NCI-H2171 (cell line): ENCODE data around the gene STOML1.
"Not testable (repeated sequence)": the region's sequence is repeated elsewhere in the genome, so short reads cannot be mapped to it uniquely, and the experiment has no call there.

Experiments
- DNase-seq: peaks from one replicate; lab custom pipeline; 2025; lab: John Stamatoyannopoulos, UW

The STOML1 gene

DNA sequence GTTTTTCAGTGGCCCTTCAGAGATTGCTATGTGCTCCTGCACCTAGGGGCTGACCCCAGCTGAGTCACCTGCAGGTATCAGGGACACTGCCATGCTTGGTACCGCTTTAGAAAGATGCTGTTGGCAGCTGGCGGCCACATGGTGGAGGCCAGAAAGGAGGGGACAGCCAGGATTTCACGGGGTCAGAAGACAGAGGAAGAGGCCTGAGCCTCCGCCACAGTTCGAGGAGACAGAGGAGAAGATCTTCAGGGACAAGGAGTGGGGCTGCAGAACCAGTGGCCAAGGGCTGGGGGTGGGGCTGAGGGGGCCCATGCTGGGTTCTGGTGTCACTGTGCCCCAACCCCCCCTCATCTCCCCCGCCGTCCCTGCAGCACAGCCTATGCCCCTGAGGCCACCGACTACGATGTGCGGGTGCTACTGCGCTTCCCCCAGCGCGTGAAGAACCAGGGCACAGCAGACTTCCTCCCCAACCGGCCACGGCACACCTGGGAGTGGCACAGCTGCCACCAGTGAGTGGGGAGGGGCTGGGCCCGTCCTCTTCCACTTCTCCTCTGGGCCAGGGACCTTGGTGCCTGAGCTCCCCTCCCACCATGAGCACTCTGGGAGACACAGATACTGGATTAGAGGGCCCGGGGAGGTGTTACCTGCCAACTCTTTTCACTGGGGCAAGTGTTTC lies 45.9 kb downstream of the STOML1 start:
- DNase-seq, result no peak

DNA sequence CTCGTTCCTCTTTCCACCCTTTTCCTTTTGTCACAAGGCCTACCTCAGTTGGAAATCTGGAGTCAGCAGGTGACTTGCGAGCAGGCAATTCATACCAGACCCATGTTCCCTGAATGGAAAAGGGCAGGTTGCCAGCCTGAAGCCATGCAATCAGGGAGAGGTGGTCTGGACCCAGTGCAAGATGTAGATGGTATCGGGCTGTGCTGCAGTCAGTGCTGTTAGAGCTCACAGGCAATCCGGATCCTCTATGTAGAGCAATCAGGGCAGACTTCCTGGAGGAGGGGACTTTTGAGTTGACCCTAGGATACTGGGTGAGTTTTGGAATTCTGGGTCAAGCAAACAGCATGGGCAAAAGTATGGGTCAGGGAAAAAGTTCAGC lies 47.0 kb downstream of the STOML1 start:
- DNase-seq, result no peak

DNA sequence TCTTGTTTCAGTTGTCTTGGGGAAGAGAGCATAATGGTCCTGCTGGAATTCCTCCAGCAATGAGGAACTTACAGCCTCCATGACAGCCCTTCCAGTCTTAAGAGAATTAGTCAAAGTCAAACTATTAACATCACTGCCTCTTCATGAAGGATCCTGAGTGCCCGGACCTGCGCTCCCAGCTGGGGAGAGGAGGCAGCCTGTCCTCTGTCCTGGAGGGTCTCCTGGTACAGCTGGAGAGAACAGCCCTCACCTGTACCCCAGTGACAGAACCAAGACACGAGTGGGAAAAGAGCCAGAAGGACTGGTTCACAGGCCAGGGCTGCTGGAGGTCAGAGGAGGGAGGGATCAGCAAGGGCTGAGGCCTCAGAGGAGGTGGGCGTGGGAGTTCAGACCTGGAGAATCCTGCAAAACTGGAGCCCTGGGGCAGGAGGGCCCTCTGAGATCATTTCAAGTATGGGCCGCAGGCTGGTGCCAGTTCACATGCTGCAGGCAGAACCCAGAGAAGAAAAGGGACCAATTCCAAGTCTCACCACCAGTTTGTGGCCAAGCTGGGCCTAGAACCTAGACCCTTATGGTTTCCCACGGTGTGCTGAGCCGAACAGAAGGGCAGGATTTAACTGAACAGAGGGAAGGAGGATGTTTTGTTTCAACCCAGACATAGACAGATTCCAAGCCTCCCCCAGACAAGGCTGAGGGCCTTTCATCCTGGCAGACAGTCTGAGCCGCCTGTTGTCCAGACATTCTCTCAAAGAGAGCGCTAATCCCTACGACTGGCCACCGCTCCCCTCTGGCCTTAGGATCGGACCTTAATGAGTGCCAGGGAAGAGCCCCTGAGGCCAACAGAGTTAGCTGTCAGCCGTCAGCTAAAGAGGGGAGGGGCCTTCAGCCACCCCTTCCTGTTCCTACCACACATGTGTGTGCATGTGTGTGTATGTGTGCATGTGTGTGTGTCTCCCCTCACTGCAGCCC lies 47.6 kb downstream of the STOML1 start:
- DNase-seq, result no peak

DNA sequence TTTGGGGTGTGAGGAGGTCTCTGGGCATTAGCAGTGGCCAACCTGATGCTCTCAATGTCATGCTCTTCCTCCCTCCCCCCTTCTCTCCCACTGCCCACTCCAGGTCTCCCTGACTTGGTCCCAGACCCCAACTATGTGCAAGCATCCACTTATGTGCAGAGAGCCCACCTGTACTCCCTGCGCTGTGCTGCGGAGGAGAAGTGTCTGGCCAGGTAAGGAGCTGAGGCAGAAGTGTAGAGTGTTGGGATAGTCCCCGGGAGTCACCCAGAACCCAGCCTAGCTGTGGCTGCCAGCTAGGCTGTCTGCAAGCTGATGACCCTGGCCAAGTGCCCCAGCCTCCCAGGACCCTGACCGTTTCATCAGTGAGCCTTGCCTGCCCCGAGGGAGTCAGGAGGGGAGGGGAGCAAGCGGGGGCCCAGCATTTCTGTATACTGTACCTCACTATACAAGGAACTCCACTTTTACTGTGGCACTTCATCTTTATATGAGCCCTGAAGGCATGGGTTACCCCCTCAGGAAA lies 49.3 kb downstream of the STOML1 start:
- no peak for DNase-seq

DNA sequence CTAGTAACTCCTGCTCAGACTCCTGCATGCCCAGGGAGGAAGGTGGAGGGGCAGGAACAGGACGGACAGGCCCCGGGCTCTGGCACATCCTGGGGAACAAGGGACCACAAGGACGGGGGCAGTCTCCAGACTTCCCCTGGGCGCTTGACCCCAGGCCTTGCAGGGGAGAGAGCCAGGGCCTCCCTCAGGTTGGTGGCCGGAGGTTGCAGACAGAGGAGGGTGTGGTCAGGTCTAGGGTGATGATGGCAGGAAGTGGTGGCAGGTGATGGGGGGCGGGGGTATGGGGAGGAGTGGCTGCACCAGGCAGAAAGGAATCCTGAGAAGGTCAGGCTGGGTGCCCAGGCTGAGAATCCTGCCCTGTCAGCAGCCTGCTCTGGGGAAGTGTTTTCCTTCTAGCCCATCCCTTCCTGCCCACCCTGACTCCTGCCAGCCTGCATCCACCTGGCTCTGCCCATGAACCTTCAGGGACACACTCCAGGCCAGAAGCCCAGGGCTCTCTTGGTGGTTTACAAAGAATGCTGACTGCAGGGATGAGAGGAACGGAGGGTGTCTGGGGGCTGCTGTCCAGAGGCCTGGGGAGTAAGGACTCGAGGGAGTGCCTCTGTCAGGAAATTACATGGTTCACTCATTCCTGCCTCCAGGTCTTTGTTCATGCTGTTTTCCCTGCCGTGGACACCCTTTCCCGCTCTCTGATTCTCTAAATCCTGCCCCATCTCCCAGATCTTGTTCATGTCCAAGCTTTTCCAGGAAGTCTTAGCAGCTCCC lies 50.0 kb downstream of the STOML1 start:
- no peak for DNase-seq

DNA sequence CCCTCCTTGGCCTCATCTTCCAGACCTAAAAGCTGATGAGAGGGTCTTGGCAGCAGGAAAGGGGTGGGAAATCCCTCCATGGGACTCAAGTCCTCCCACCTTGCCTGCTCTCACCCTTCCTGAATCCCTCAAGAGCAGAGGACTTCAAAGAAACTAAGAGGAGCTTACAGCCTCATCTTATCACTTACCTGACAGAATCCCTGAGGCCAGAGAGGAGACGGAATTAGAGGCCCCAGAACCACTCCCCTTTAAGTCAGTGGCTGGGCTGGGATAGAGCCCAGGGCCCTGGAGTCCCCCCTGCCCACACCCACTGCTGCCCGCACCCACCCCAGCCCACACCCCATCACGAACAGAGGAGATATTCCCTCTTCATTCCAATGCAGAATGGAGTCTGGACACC lies 50.6 kb downstream of the STOML1 start:
- no peak for DNase-seq

DNA sequence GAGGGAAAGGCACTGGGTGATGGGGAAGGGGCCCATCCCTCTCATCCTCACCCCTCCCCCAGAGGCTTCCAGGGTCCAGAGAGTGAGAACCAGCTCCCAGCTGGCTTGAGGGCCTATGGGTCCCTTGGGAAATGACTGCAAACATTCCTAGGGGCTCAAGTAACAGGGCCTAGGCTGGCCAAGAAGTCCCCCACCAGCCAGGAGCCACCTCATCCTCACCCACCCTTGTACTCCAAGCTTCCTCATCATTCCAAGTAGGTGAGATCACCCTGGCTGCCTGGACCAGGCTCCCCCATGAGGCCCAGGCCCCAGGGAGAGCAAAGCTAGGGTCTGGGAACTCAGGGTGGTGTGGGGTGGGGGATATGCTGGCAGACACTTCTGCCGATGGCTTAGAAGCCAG lies 51.1 kb downstream of the STOML1 start:
- no peak for DNase-seq

DNA sequence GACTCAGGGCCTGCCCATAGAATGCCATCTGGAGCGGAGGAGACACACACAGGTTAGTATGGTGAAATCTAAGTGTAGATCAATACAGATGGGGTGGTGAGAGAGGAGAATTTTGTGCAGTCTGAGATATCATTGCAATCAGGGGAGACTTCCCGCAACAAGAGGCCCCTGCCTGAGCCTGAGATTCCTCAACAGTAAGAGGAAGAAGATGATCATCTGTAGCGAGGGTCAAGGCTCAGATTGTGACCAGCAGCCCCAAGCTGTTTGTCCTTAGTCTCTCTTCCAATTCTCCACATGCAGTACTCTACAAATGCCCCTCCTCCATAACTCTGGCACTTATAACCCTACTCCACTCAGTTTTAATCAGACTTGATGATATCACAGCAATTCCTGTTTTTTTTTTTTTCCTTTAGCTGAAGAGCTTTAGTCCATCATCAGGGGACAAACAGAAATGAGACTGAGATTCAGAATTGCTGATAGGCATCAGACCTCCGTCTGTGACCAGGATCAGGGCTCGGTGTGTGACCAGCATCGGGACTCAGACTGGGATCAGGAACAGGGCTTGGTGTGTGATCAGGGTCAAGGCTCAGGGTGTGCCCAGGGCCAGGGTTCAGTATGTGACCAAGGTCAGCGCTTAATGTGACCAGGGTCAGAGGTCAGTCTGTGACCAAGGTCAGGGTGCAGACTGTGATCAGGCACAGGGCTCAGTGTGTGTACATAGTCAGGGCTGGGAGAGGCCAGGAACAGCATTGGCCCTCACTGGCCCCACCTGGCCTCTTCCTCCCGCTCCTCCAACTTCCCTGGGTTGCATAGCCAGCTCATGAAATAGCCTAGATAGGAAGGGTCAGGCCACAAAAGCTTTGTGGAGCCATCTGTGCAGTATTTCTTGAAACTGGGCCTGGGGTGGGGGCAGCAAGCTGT lies 51.8 kb downstream of the STOML1 start:
- no peak for DNase-seq

DNA sequence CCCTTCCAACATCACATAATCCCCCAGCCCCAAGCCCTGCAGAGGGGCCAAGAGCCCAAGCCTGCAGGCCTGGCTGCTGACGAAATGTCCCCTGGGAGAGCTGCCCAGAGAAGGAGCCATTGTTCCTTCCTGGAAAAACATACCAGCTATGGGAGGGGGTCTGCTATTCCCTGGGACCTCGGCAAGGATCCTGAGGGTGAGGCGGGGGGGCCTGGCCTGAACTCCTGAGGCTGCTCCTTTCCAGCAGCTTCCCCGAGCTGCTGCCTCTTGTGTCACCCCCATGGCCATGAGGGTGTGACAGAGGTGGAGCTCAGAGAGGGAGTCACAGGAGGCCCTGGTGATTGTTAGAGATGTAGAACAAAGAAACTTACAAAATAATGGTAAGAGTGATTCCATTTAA lies 53.0 kb downstream of the STOML1 start:
- DNase-seq, result no peak

DNA sequence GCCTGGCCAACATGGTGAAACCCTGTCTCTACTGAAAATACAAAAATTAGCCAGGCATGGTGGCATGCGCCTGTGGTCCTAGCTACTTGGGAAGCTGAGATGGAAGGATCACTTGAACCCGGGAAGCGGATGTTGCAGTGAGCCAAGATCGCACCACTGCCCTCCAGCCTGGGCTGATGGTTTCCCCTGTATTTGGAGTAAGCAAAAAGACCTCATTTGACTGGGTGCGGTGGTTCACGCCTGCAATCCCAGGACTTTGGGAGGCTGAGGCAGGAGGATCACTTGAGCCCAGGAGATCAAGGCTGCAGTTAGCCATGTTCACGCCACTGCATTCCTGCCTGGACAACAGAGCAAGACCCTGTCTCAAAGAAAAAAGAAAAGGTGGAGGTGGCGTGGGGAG lies 53.6 kb downstream of the STOML1 start:
- not testable (repeated sequence) for DNase-seq

DNA sequence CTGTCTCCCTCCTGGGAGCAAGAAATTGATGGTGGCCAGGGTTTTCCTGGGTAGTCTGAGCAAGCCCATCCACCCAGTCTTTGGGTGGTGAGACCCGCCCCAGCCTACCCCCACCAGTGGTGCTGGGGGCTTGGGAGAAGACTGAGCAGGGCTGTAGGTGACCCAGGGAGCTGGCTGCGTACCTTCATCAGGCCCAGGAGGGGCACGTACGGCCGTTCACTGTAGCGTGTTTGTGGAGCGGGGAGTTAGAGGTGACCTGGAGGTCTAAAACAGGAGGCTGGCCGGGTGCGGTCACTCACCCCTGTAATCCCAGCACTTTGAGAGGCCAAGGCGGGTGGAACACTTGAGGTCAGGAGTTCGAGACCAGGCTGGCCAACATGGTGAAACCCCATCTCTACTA lies 54.4 kb downstream of the STOML1 start:
- DNase-seq, result no peak

DNA sequence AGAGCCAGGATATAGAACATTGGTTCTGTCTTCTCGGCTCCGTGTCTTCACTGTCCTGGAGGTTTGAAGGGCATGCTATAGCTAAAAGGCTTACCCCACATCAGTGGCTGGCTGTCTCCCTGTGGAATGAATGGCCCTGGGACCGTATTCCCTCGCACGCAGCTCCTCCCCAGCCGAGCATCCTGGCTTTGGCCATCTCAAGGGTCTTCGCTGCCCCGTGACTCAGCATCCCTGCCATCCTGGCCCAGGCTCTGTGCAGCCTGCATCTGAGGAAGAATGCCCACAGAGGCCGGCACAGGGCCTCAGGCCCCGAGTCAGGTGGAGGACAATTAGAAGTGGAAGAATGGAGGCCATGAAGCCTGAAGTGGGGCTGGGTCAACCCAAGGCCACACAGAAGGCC lies 54.8 kb downstream of the STOML1 start:
- DNase-seq, result no peak

DNA sequence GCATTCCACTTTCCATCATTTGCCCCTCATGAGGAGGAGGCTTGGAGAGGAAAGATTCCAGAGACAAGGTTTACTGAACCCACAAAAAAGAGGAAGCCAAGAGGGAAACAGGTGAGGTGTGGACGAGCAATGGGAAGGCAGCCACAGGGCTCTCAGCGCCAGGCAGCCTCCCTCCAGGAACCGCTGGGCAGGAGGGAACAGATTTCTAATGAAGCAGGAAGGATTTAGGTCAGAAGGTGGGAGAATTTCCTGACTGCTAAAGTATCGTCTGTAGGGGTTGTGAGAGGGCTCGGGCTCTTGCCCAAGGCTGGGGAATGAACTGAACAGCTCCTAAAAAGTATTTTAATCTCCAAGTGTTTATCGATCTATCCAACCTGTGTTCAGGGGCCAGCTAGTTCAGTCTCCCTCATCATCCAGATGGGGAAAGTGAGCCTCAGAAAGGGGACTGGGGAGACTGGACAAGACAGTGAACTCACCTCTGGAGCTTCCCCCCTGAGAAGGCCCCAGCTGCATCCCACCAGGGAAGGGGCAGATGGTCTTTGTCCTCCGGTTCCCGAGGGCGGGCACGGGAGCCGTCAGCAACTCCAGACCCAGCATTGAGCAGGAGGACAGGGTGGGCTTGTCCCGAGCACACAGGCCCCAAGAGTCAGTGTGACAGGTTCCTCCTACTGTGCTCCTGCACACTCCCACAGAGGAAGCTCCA lies 55.4 kb downstream of the STOML1 start:
- no peak for DNase-seq

DNA sequence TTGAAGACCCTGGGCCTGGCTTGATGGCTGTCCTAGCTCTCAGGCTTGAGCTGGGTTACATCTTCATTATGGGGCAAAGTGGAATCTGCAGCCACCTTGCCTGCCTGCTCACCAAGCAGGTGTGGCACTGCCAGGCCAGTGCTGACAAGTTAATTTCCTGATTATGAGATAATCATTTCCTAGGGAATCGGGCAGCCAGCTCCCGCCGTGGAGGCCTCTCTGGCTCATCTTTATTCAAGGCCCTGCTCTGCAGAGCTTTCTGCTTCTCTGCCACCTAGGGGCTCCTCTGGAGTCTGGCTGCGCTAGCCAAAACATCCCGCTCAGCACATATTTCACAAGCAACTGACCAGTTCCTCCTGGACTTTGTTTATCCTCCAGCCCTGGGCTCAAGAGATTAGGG lies 55.9 kb downstream of the STOML1 start:
- DNase-seq, result no peak

DNA sequence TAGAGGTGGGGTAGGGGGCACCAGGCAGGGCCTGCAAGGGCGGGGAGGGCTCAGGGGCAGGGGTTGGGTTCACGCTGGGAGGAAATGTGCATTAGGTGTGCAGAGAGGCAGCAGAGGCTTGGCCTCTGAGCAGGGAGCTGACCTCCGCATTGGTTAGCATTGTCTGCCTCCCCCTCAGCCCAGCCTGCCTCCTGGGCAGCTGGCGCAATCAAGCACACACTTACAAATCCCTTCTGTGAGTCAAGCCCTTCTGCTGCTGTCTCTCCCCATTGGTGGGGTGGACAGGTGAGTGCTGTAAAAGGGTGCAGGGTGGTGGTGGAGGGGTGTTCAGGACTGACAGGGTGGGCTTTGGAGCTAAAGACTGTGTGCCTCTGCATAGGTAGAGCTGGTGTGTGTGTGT lies 56.5 kb downstream of the STOML1 start:
- DNase-seq, result no peak

DNA sequence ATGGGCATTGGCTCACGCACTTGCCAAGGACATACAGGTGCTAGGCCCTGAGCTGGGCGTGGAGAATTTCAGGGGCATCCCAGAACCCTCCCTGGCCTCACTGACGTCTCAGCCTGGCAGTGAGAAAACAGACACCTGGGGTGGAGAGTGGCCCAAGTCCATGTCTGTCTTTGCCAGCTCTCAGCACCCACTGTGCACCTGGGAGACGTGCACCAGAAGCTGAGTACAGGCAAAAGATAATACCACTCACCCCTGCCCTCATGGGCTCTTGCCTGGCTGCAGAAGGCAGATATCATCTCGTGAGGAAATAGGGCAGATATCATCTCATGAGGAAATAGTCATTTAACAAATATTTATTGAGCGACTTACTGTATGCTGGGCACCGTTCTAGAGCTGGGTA lies 57.8 kb downstream of the STOML1 start:
- no peak for DNase-seq

DNA sequence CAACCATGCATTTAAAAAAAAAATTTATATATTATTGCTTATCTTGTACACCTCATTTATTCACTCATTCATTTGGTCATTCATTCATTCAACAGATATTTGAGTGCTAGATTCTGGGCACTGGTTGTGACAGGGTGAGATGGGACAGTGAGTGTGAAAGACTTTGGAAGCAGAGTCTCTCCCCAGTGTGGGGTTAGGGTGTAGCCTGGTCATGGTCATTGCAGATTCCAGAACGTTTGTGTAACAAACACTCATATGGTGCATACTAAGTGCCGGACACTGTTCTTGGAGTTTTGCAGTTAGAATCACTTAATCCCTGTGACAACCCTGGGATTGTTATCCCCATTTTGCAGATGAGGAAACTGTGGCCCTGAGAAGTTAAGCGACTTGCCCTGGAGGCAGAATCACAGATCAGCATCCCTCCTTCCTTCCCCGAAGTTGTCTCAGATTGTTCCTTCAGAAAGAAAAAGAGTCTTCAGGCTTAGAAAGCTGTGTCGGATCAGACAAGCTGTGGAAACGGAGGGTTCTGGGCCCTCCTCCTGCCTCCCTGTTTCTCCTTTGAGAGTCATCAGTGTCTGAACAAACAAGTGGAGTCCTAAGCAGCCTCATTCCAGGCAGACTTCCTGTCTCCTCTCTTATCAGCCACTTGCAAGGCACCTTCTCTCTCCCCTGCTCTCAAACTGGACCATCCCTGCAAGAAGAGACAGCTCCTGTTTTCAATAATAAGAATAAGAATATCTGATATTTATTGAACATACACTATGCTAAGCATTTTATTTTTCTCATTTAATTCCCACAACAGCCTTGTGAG lies 59.5 kb downstream of the STOML1 start:
- DNase-seq, result no peak

DNA sequence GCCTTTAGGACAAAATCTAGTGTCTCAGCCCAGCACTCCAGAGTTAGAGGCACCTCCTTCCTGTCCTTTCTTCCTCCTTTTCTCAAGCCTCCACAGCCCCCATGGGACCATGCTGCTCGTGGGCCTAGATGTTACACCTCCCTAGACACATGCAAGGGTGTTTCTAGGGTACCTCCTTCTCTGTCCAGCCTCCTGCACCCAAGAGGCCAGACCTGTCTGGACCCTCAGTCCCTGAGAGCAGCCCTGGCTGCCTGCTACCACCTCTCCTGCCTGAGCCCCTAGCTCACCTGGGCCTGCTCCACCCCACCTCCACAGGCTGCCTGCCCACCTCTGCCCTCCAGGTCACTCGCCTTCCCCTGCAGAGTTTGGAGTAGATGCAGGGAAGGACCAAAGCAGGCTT lies 60.7 kb downstream of the STOML1 start:
- DNase-seq, result no peak

DNA sequence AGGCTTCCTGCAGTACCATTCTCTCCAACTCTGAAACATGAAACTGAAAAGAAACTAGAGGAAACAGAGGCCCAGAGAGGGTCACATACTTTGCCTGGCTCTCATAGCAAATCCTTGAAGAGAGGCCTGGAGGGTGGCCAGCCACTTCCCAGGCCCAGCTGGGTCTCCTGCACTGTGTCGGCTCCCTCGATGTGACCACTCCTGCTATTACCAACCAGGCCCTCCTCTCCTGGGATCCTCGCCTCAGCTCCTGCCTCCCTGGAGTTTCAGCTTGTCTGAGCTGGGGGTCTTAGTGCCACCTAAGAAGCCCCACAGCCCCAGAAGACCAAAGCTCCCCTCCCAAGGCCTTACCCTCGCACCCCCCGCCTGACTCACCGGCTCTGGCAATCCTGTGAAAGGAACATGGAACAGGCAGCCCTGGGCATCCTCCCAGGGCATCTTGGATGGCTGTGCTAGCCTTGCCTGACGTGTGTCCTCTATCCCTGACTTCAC lies 61.3 kb downstream of the STOML1 start:
- no peak for DNase-seq

DNA sequence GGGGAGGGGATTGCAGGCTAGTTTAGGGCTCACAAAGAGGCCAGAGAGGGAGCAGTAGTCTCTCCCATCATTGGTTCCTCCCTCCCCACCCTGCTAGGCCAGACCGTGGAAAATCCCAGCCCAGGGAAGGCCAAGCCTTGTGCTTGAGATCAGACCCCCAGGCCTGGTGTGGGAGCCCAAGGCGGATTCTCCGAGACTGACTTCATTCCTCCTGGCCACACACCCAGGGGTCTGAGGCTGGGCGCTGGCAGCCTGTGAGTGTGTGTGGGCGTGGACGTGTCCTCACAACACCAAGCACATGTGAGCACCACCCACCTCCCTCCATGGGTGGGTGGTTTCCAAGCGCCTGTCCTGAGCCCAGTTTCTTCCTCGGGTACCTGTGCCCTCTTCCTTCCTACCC lies 61.7 kb downstream of the STOML1 start:
- DNase-seq, result no peak
